Brain microvascular endothelial cell (primary cell): Measurements from ENCODE around the gene RALGAPB.
A peak's percentile ranks its signal among the peaks of the same experiment; 100 is the strongest.

Experiments used
- DNase-seq: peaks from one replicate; pipeline ENCODE4 v3.0.0-alpha.2; 2020
- H3K27ac ChIP-seq: fragments of 250-450 bp; sonication (Bioruptor Pico); 2 replicates; pipeline ENCODE4 v1.5.1; 2020; ENCODE audit warnings: mild to moderate bottlenecking, moderate library complexity
- H3K27me3 ChIP-seq: fragments of 250-450 bp; sonication (Bioruptor Pico); replicated peaks from 2 replicates; pipeline ENCODE4 v1.5.1; 2020; ENCODE audit warnings: mild to moderate bottlenecking
- H3K36me3 ChIP-seq: fragments of 250-450 bp; sonication (Bioruptor Pico); replicated peaks from 2 replicates; pipeline ENCODE4 v1.5.1; 2020; ENCODE audit warnings: mild to moderate bottlenecking
- H3K4me3 ChIP-seq: 2 replicates; pipeline ENCODE4 v1.5.1; 2011; ENCODE audit warnings: low read depth, mild to moderate bottlenecking, control low read depth, low read length, moderate library complexity
- CTCF ChIP-seq: IDR thresholded peaks from 2 replicates; pipeline ENCODE4 v1.5.1; 2011; ENCODE audit warnings: low read depth, mild to moderate bottlenecking, moderate library complexity, low read length, control low read depth, inconsistent platforms; ENCODE audit errors: missing control alignments
- in situ Hi-C: cut with HindIII; loops from 2 replicates; pipeline ENCODE4 v1.10.0; 2017; ENCODE audit warnings: low sequenced_read_pairs, low pct_ligation_motif_present

The RALGAPB gene

GRCh38 chr20:38472513-38473366 is at the start of gene RALGAPB:
TSS of gene RALGAPB (plus strand) at chr20:38472843. CDS start at chr20:38488433, 15,590 bp downstream.
- TF ChIP-seq CTCF: peak; percentile 63
- Histone ChIP-seq H3K27ac (peak within 1 kb of the TSS; percentile 64), H3K36me3 (no peaks in the 10 kb centered on the region), H3K27me3 (no peaks in the 10 kb centered on the region), H3K4me3 (peak within 1 kb of the TSS; percentile 81)
- in situ Hi-C loops: no loop called here
- DNase-seq: peak; percentile 97

DNA sequence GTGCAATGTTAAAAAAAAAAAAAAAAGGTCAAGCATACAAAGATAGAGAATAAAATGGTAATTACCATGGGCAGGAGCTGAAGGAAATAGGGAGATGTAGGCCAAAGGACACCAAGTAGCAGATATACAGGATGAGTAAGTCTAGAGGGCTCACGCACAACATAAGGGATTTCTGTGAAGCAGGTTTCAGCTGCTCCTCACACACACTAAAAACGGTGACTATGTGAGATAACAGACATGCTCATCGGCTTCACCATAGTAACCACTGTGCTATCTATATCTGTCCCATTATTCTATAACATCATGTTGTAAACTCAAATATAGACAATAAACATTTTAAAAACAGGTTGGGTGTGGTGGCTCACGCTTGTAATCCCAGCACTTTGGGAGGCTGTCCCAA is 49.1 kb upstream of the RALGAPB start:
- in situ Hi-C loops: no loop called here

DNA sequence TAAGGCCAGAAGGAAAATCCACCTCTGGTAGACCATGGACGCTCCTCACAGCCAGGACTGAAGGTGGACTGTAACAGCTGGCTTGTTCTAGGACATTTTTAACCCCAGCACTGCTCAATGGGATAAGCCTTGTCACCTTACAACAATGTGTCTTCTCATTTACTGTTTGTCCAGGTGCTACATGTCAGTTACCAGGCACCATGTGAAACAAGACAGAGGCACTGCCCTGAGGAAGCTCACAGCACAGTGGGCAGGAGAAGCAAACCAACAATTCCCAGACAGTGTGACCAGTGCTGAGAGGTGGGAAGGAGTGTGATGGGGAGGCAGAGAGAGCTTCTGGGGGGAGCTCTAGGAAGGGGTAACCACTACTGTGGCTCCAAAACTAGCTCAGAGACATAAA is 48.2 kb upstream of the RALGAPB start:
- no peak for TF ChIP-seq CTCF
- Histone ChIP-seq H3K27ac (no peak overlapping the region), H3K27me3 (no peaks in the 10 kb centered on the region), H3K36me3 (peaks cover 93% of the 10 kb centered on the region), H3K4me3 (no peak overlapping the region)
- no peak for DNase-seq
- in situ Hi-C loops: no loop called here

More for the DNA sequence above, 49.1 kb upstream of the RALGAPB start:
- TF ChIP-seq CTCF: no peak
- H3K27me3 ChIP-seq: no peaks in the 10 kb centered on the region
- peaks cover 93% of the 10 kb centered on the region for H3K36me3 ChIP-seq
- no peak overlapping the region for H3K27ac ChIP-seq
- no peak overlapping the region for H3K4me3 ChIP-seq
- DNase-seq: no peak

DNA sequence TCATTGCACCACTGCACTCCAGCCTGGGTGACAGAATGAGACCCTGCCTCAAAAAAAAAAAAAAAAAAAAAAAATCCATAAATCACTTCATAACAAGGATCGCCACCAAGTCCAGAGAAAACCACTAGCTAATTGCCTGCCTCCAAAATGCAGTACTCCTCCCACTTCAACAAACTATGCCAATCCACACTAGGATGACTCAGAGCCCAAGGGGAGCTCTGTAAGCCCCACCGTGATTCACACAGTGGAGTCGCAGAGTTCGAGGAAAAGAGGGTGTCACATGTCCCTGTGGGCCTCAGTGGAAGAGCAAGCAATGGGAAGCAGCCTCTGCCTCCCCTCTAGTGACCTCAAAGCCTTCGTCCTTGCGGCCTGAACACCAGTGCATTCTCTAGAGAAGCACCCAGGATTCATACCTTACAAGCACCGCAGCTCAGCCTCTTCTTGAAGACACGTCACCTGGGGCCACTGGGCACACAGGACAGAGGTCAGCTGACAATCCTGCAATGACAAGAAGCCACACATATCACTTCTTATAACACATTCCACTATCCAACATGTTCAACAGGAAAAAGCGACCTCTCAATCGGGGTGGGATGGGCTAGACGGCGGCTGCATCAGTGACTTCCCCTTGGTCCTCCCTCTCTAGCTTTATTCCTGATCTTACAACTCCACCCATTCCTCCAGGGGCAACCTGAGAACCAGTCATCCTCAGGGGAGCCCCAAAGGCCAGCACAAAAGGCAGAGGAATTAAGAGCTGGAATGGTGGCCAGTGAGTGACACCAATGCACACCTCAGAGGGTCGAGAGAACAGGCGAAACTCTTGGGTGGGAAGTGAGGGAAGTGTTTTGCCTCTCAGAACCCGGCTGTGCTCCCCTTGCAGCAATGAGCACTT is 46.4 kb upstream of the RALGAPB start:
- in situ Hi-C loops: no loop called here
- Histone ChIP-seq H3K36me3 (peaks cover 93% of the 10 kb centered on the region), H3K4me3 (no peak overlapping the region), H3K27me3 (no peaks in the 10 kb centered on the region), H3K27ac (peak overlapping the region; percentile 71)
- DNase-seq: peak; percentile 87
- TF ChIP-seq CTCF: no peak

DNA sequence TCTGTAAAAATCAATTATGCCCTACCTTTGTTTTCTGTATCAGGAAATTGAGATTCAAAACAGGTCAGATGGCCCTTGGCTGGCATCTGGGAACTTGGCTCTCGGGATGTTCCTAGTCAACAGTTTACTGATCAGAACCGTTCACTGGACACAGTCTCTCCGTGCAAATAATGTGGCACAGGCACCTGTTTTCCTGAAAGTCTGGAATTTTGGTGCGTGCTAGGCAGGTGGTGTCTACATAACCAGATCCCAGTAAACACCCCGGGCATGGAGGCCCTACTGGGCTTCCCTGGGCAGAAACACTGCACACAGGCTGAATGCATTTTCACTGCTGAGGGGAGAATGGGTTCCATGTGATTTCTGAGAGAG is 45.0 kb upstream of the RALGAPB start:
- no peak for DNase-seq
- no peak overlapping the region for H3K27ac ChIP-seq
- peaks cover 93% of the 10 kb centered on the region for H3K36me3 ChIP-seq

More for the DNA sequence above, 45.0 kb upstream of the RALGAPB start:
- in situ Hi-C loops: no loop called here
- no peaks in the 10 kb centered on the region for H3K27me3 ChIP-seq
- no peak for TF ChIP-seq CTCF
- no peak overlapping the region for H3K4me3 ChIP-seq
